ENCODE data around the gene RPA1. TPM values are rescaled to one million over a fixed set of nuclear protein-coding genes. Genes with fewer than 3 reads are reported as not detected.

The RPA1 gene
- total and polyA plus RNA-seq, 2 experiments from 2014 or later = 15.2 to 33.6 TPM

DNA sequence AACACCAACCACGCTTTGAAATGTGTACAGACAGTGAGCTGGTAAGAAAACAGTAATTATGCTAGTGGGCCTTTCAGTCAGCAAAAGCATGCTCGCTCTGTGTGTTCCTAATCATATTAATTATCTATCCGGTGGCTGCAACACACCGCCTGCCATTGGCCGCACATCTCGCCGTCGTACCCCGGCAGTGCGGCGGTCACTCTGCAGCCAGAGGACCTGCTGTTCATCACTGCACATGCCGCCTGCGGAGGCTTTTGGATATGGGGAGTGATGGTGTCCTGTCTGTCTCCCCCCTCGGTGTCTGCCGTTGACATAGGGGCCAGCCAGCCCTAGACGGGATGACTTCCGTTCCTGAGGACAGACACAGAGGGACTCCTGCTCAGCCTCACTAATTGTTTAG, 68.5 kb downstream of the RPA1 start:
- Histone ChIP-seq H3K36me3 (replicated peaks; ENCODE audit: insufficient read depth, low read depth) (no peaks in the 10 kb centered on the region), H3K4me1 (ENCODE audit: insufficient read depth) (no peaks in the 10 kb centered on the region), H2AFZ (no peak overlapping the region), H3K27me3 (no peaks in the 10 kb centered on the region), H3K27ac (no peak overlapping the region), H3K79me2 (no peaks in the 10 kb centered on the region), H3K4me3 (no peak overlapping the region), H3K9me2 (replicated peaks; ENCODE audit: insufficient read depth) (no peaks in the 10 kb centered on the region), H3K9me3 (ENCODE audit: low read depth) (no peaks in the 10 kb centered on the region), H3K4me2 (no peak overlapping the region), H4K20me1 (ENCODE audit: insufficient read depth, poor library complexity, severe bottlenecking) (no peaks in the 10 kb centered on the region)
- DNase-seq (ENCODE audit: low spot score) = no peak
- 92% methylated on average over 17 of the region's 17 CpGs for WGBS (ENCODE audit: low lambda C conversion rate, missing lambda C conversion rate)
- no peak for TF ChIP-seq EZH2 (IDR thresholded peaks at IDR 0.05; ENCODE audit: borderline replicate concordance)
- TF ChIP-seq EZH2phosphoT487 (IDR thresholded peaks at IDR 0.05; ENCODE audit: low read depth, severe bottlenecking, unreplicated experiment) = no peak
- TF ChIP-seq, protein P1, sequence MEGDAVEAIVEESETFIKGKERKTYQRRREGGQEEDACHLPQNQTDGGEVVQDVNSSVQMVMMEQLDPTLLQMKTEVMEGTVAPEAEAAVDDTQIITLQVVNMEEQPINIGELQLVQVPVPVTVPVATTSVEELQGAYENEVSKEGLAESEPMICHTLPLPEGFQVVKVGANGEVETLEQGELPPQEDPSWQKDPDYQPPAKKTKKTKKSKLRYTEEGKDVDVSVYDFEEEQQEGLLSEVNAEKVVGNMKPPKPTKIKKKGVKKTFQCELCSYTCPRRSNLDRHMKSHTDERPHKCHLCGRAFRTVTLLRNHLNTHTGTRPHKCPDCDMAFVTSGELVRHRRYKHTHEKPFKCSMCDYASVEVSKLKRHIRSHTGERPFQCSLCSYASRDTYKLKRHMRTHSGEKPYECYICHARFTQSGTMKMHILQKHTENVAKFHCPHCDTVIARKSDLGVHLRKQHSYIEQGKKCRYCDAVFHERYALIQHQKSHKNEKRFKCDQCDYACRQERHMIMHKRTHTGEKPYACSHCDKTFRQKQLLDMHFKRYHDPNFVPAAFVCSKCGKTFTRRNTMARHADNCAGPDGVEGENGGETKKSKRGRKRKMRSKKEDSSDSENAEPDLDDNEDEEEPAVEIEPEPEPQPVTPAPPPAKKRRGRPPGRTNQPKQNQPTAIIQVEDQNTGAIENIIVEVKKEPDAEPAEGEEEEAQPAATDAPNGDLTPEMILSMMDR (IDR thresholded peaks at IDR 0.05; ENCODE audit: poor library complexity) = no peak

DNA sequence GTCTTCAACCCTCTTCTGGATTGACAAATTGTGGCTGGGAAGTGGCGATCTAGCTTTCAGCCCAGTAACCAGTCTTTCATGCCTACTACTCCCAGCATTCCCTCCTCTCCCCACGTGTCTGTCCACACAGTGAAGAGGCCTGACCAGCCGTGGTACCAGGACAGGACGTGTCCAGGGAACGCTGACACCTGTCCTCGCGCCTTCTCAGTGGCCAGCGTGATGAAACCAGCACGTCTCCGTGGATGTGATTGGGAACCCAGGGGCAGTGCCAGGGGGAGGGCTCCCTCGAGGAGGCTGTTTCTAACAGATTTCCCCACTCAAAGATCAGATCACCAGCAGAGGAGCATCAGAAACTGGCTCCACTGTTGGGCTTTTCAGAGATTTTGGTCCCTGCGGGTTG, 69.1 kb downstream of the RPA1 start:
- H2AFZ ChIP-seq = no peak overlapping the region
- H3K4me2 ChIP-seq = no peak overlapping the region
- no peaks in the 10 kb centered on the region for H3K36me3 ChIP-seq (replicated peaks; ENCODE audit: insufficient read depth, low read depth)
- TF ChIP-seq, protein P1 (IDR thresholded peaks at IDR 0.05; ENCODE audit: poor library complexity) = no peak
- TF ChIP-seq EZH2 (IDR thresholded peaks at IDR 0.05; ENCODE audit: borderline replicate concordance) = no peak
- no peak for TF ChIP-seq EZH2phosphoT487 (IDR thresholded peaks at IDR 0.05; ENCODE audit: low read depth, severe bottlenecking, unreplicated experiment)
- 95% methylated on average over 12 of the region's 12 CpGs for WGBS (ENCODE audit: low lambda C conversion rate, missing lambda C conversion rate)
- no peaks in the 10 kb centered on the region for H3K79me2 ChIP-seq
- H3K4me1 ChIP-seq (ENCODE audit: insufficient read depth) = no peaks in the 10 kb centered on the region
- no peak for DNase-seq (ENCODE audit: low spot score)
- no peaks in the 10 kb centered on the region for H4K20me1 ChIP-seq (ENCODE audit: insufficient read depth, poor library complexity, severe bottlenecking)
- no peak overlapping the region for H3K27ac ChIP-seq
- peaks cover 2% of the 10 kb centered on the region for H3K27me3 ChIP-seq
- no peaks in the 10 kb centered on the region for H3K9me2 ChIP-seq (replicated peaks; ENCODE audit: insufficient read depth)
- H3K4me3 ChIP-seq = no peak overlapping the region
- no peaks in the 10 kb centered on the region for H3K9me3 ChIP-seq (ENCODE audit: low read depth)

GRCh38 chr17:1899403-1900000, 69.7 kb downstream of the RPA1 start:
- H3K79me2 ChIP-seq = no peaks in the 10 kb centered on the region
- no peak overlapping the region for H3K4me2 ChIP-seq
- H3K9me3 ChIP-seq (ENCODE audit: low read depth) = no peaks in the 10 kb centered on the region
- 92% methylated on average over 8 of the region's 8 CpGs for WGBS (ENCODE audit: low lambda C conversion rate, missing lambda C conversion rate)
- H3K4me3 ChIP-seq = no peak overlapping the region
- TF ChIP-seq EZH2phosphoT487 (IDR thresholded peaks at IDR 0.05; ENCODE audit: low read depth, severe bottlenecking, unreplicated experiment) = no peak
- TF ChIP-seq EZH2 (IDR thresholded peaks at IDR 0.05; ENCODE audit: borderline replicate concordance) = no peak
- H3K4me1 ChIP-seq (ENCODE audit: insufficient read depth) = no peaks in the 10 kb centered on the region
- DNase-seq (ENCODE audit: low spot score) = no peak
- no peak overlapping the region for H3K27ac ChIP-seq
- H4K20me1 ChIP-seq (ENCODE audit: insufficient read depth, poor library complexity, severe bottlenecking) = no peaks in the 10 kb centered on the region
- no peak overlapping the region for H2AFZ ChIP-seq
- H3K9me2 ChIP-seq (replicated peaks; ENCODE audit: insufficient read depth) = no peaks in the 10 kb centered on the region
- H3K27me3 ChIP-seq = peaks cover 8% of the 10 kb centered on the region
- H3K36me3 ChIP-seq (replicated peaks; ENCODE audit: insufficient read depth, low read depth) = no peaks in the 10 kb centered on the region

DNA sequence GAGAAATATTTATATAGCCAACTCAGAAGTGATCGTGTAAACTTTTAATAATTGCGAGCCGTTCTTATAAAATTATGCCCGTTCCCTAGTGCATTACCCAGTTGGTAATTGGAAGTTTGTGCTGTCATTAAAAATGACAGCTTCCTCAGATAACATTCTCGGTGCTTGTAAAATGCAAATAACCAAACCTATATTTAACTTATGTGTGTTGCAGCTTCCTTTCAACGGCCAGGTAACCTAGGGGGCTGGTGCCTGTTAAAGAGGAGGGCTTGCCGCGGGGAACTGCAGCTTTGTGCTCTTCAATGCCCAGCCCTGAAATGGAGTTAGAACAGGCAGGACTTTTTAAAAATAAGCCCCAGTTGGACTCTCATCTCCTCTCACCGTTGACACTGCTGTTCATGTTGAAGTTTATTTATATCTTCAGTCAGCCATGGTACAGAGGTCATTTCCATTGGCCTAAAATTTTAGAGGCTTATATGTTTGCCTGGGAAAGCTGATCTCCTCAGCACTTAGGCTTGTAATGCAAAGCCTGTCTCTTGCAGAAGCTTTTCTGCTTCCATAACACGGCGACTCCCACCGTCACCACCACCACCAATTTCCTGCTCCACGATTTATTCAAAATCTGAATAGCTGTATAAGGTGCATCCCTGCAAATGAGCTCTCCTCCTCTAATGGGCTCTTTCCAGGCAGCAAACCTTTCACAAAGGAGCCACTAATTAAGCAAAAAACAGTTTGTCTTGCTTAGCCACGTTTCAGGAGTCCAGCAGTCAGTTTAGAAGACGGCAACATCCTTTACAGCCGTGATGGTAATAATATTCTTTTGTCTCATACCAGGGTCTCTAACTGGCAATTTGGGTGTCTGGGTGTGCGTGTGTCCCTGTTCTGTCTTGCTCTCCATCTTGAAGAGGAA, 74.7 kb downstream of the RPA1 start:
- no peaks in the 10 kb centered on the region for H3K36me3 ChIP-seq (replicated peaks; ENCODE audit: insufficient read depth, low read depth)
- no peak overlapping the region for H3K27ac ChIP-seq
- no peaks in the 10 kb centered on the region for H3K9me2 ChIP-seq (replicated peaks; ENCODE audit: insufficient read depth)
- H2AFZ ChIP-seq = no peak overlapping the region
- H3K4me1 ChIP-seq (ENCODE audit: insufficient read depth) = peaks cover 16% of the 10 kb centered on the region
- H4K20me1 ChIP-seq (ENCODE audit: insufficient read depth, poor library complexity, severe bottlenecking) = no peaks in the 10 kb centered on the region
- H3K9me3 ChIP-seq (ENCODE audit: low read depth) = no peaks in the 10 kb centered on the region
- H3K4me3 ChIP-seq = no peak overlapping the region
- peaks cover 44% of the 10 kb centered on the region for H3K27me3 ChIP-seq
- 64% methylated on average over 17 of the region's 17 CpGs for WGBS (ENCODE audit: low lambda C conversion rate, missing lambda C conversion rate)
- peak overlapping the region; percentile 31 for H3K4me2 ChIP-seq
- H3K79me2 ChIP-seq = no peaks in the 10 kb centered on the region
- no peak for DNase-seq (ENCODE audit: low spot score)
- TF ChIP-seq EZH2phosphoT487 (IDR thresholded peaks at IDR 0.05; ENCODE audit: low read depth, severe bottlenecking, unreplicated experiment) = no peak
